Epidermal melanocyte (primary cell): Measurements from ENCODE around the gene GDF9.

Experiments
- DNase-seq: peaks from one replicate; pipeline ENCODE4 v3.0.0; 2011; ENCODE audit warnings: low spot score; ENCODE audit not compliant: insufficient read length

Gene GDF9

GRCh38 chr5:132838516-132839282 is 27.6 kb downstream of the GDF9 start:
- DNase-seq, result no peak

GRCh38 chr5:132837868-132838267 is 28.4 kb downstream of the GDF9 start:
- no peak for DNase-seq

GRCh38 chr5:132836852-132837251 is 29.4 kb downstream of the GDF9 start:
- no peak for DNase-seq

GRCh38 chr5:132834057-132834456 is 32.2 kb downstream of the GDF9 start:
- no peak for DNase-seq

- DNase-seq, result no peak
Measured at GRCh38 chr5:132832612-132833011, 33.7 kb downstream of the GDF9 start.

- no peak for DNase-seq
Measured at GRCh38 chr5:132831095-132831860, 35.0 kb downstream of the GDF9 start.

- DNase-seq, result no peak
Measured at GRCh38 chr5:132830436-132831094, 35.7 kb downstream of the GDF9 start, which contains the start of gene SHROOM1. Gene SHROOM1 (minus strand): TSS chr5:132830647. CDS start chr5:132826140, 4,507 bp downstream.

GRCh38 chr5:132829742-132830435 is 36.4 kb downstream of the GDF9 start:
- peak; percentile 93 for DNase-seq

GRCh38 chr5:132828846-132829494 is 37.3 kb downstream of the GDF9 start:
- no peak for DNase-seq

GRCh38 chr5:132827943-132828673 is 38.2 kb downstream of the GDF9 start:
- DNase-seq, result no peak

- no peak for DNase-seq
Measured at GRCh38 chr5:132826424-132827082, 39.7 kb downstream of the GDF9 start.

GRCh38 chr5:132825834-132826391 is 40.4 kb downstream of the GDF9 start:
- no peak for DNase-seq

- no peak for DNase-seq
Measured at GRCh38 chr5:132825033-132825833, 41.0 kb downstream of the GDF9 start.

GRCh38 chr5:132824426-132824825 is 41.8 kb downstream of the GDF9 start:
- DNase-seq, result no peak

- no peak for DNase-seq
Measured at GRCh38 chr5:132823481-132824050, 42.7 kb downstream of the GDF9 start.

GRCh38 chr5:132822650-132823480 is 43.4 kb downstream of the GDF9 start:
- no peak for DNase-seq

- DNase-seq, result peak; percentile 77
Measured at GRCh38 chr5:132821791-132822190, 44.5 kb downstream of the GDF9 start.
